ENCODE data around the gene PLA2G4E. TPM values are rescaled to one million over a fixed set of nuclear protein-coding genes. Genes with fewer than 3 reads are reported as not detected.

Gene PLA2G4E
- polyA plus RNA-seq, 2 of the 4 experiments (the other 2 are of a cell fraction): 0.01 TPM; not detected in 1

GRCh38 chr15:41948490-41948889 is 72.4 kb downstream of the PLA2G4E start:
- WGBS (ENCODE audit: missing lambda C conversion rate): 100% methylated on average over 3 of the region's 3 CpGs
- DNase-seq (ENCODE audit: low read depth in 1 of 2, low spot score in 1 of 2): no peak
- TF ChIP-seq FOXS1 (CRISPR knock-in tag; IDR thresholded peaks at IDR 0.05): no peak
- no peak for TF ChIP-seq NR3C1 (IDR thresholded peaks at IDR 0.05)
- TF ChIP-seq RAD21 (conservative IDR thresholded peaks at IDR 0.05 in 1 of 2, IDR thresholded peaks at IDR 0.05 in 1 of 2): no peak
- TF ChIP-seq BCL3 (IDR thresholded peaks at IDR 0.05): no peak
- no peak for TF ChIP-seq TP53 (CRISPR knock-in tag; IDR thresholded peaks at IDR 0.05)
- no peak for TF ChIP-seq FOSB (CRISPR knock-in tag; IDR thresholded peaks at IDR 0.05)
- no peak for TF ChIP-seq ZSCAN20 (CRISPR knock-in tag; IDR thresholded peaks at IDR 0.05)
- no peak for TF ChIP-seq HMGXB4 (CRISPR knock-in tag; IDR thresholded peaks at IDR 0.05; ENCODE audit: borderline replicate concordance)
- ATAC-seq: no peak
- FAIRE-seq: no peak
- H3K4me2 ChIP-seq: no peak overlapping the region
- no peak overlapping the region for H3K27ac ChIP-seq
- no peak overlapping the region for H3K4me3 ChIP-seq
- POLR2A ChIA-PET: no interaction called here
- CTCF ChIA-PET: interaction anchor here (1.5 to 1.8 kb wide), 2 partner anchors 9 to 41 kb away, joined by 4 to 5 read pairs; no protein-coding TSS in a partner anchor
- H3K4me1 ChIP-seq: peaks cover 25% of the 10 kb centered on the region
- no peaks in the 10 kb centered on the region for H3K9me3 ChIP-seq

- no peak overlapping the region for H3K4me3 ChIP-seq
- TF ChIP-seq CHD2 (IDR thresholded peaks at IDR 0.05; ENCODE audit: low read length, partially characterized antibody) (no peak), PBX3 (IDR thresholded peaks at IDR 0.05) (no peak), HEYL (CRISPR knock-in tag; IDR thresholded peaks at IDR 0.05) (no peak), ZC3H11A (IDR thresholded peaks at IDR 0.05) (no peak), MAFK (IDR thresholded peaks at IDR 0.05; ENCODE audit: partially characterized antibody) (no peak), ESRRA (IDR thresholded peaks at IDR 0.05; ENCODE audit: borderline replicate concordance, low read length) (no peak), HOXB5 (CRISPR knock-in tag; IDR thresholded peaks at IDR 0.05) (no peak), USF2 (IDR thresholded peaks at IDR 0.05) (no peak), RCOR1 (IDR thresholded peaks at IDR 0.05; ENCODE audit: low read depth, low read length) (no peak), NFE2L2 (conservative IDR thresholded peaks at IDR 0.05; ENCODE audit: low read length) (no peak), EP300 (IDR thresholded peaks at IDR 0.05) (no peak), RNF2 (IDR thresholded peaks at IDR 0.05; ENCODE audit: borderline replicate concordance, low read depth) (no peak), BCL3 (IDR thresholded peaks at IDR 0.05) (no peak), MAX (IDR thresholded peaks at IDR 0.05) (no peak), KDM1A (IDR thresholded peaks at IDR 0.05; ENCODE audit: low read depth) (no peak)
- ChIA-PET CTCF (no interaction called here), POLR2A (no interaction called here)
- no peaks in the 10 kb centered on the region for H3K9me3 ChIP-seq
- peak overlapping the region in 1 of 2 experiments; percentile 60; a peak in 2 of 6 replicates for H3K27ac ChIP-seq
- 64% methylated on average over 1 of the region's 2 CpGs for WGBS (ENCODE audit: missing lambda C conversion rate)
- no peak for FAIRE-seq
- DNase-seq (ENCODE audit: low read depth in 1 of 2, low spot score in 1 of 2): no peak
- ATAC-seq: no peak
- H3K4me2 ChIP-seq: no peak overlapping the region
- peaks cover 28% of the 10 kb centered on the region for H3K4me1 ChIP-seq
Observed at GRCh38 chr15:41946970-41947369, 73.9 kb downstream of the PLA2G4E start.
